ENCODE results near the gene ADGRB3. TPM values are rescaled to one million over a fixed set of nuclear protein-coding genes. Genes with fewer than 3 reads are reported as not detected.

ADGRB3 gene
- total and polyA plus RNA-seq, 10 of the 15 experiments (the other 5 are each of a cell fraction or from before 2014, with no cell fraction given) = 0.03 to 0.06 TPM; not detected in 8

GRCh38 chr6:69086689-69087088 lies 451.6 kb downstream of the ADGRB3 start:
- H3K9me3 ChIP-seq (replicated peaks; ENCODE audit: control insufficient read depth, insufficient read depth, low read length) = no peaks in the 10 kb centered on the region
- H3K4me1 ChIP-seq (ENCODE audit: control insufficient read depth, insufficient read depth, low read length) = no peaks in the 10 kb centered on the region
- WGBS (ENCODE audit: insufficient coverage, insufficient replicate concordance, low lambda C conversion rate, missing lambda C conversion rate) = 3% methylated on average over 2 of the region's 2 CpGs
- no peak for DNase-seq (ENCODE audit: low read depth, low spot score)
- FAIRE-seq = no peak
- intact Hi-C loops (cut with micrococcal nuclease; ENCODE audit: unreplicated experiment) = no loop called here
- no peak for ATAC-seq
- H3K4me2 ChIP-seq (ENCODE audit: control insufficient read depth, insufficient read depth) = no peak overlapping the region
- no peak for TF ChIP-seq PKNOX1 (IDR thresholded peaks at IDR 0.05)
- no peak for TF ChIP-seq ZSCAN29 (IDR thresholded peaks at IDR 0.05)
- no peak for TF ChIP-seq RAD21 (IDR thresholded peaks at IDR 0.05; ENCODE audit: insufficient read depth, low read depth, low read length)
- TF ChIP-seq SP1 (IDR thresholded peaks at IDR 0.05; ENCODE audit: low read depth, low read length) = no peak
- no peak for TF ChIP-seq USF1 (IDR thresholded peaks at IDR 0.05; ENCODE audit: borderline replicate concordance, extremely low read length, insufficient read depth, low read depth, low read length)
- TF ChIP-seq CHD4 (IDR thresholded peaks at IDR 0.05) = no peak
- TF ChIP-seq ZNF274 (IDR thresholded peaks at IDR 0.05; ENCODE audit: insufficient read depth, insufficient read length) = no peak
- no peak for TF ChIP-seq NKRF (conservative IDR thresholded peaks at IDR 0.05)
- H3K9ac ChIP-seq (ENCODE audit: control insufficient read depth, insufficient read depth, low read length) = no peak overlapping the region
- RAD21 ChIA-PET (ENCODE audit: unreplicated experiment) = no interaction called here
- CTCF ChIA-PET = interaction anchor here (0.7 kb wide), 1 partner anchor 12 kb away, joined by 3 read pairs; no protein-coding TSS in a partner anchor
- no TSS peak for BruUV-seq (replicated peaks)
- in situ Hi-C loops (cut with MboI) = no loop called here
- POLR2A ChIA-PET = no interaction called here
- H3K36me3 ChIP-seq (ENCODE audit: control insufficient read depth in 2 of 2, insufficient read depth in 2 of 2, low read length in 1 of 2) = no peaks in the 10 kb centered on the region
- H3K4me3 ChIP-seq = no peak overlapping the region
- H3K27ac ChIP-seq (ENCODE audit: control insufficient read depth, insufficient read depth) = no peak overlapping the region
- H2AFZ ChIP-seq (ENCODE audit: control insufficient read depth, low read depth, low read length) = no peak overlapping the region
- SMC1A ChIA-PET (ENCODE audit: uncharacterized antibody, unreplicated experiment) = no interaction called here
- no peaks in the 10 kb centered on the region for H3K27me3 ChIP-seq (replicated peaks in 1 of 2; ENCODE audit: control insufficient read depth in 2 of 2, insufficient read depth in 2 of 2, low read length in 1 of 2)
- no peaks in the 10 kb centered on the region for H3K79me2 ChIP-seq (ENCODE audit: control insufficient read depth, insufficient read depth, low read length)
- no peaks in the 10 kb centered on the region for H4K20me1 ChIP-seq (ENCODE audit: control insufficient read depth, insufficient read depth)
